ENCODE data around the gene TMSB15C. TPM values are rescaled to one million over a fixed set of nuclear protein-coding genes. Genes with fewer than 3 reads are reported as not detected.
"Not testable (repeated sequence)": the region's sequence is repeated elsewhere in the genome, so short reads cannot be mapped to it uniquely, and the experiment has no call there.

TMSB15C gene
- total RNA-seq, 4 donors from 2014 or later = 0.55 to 2.2 TPM; not detected in 2

DNA sequence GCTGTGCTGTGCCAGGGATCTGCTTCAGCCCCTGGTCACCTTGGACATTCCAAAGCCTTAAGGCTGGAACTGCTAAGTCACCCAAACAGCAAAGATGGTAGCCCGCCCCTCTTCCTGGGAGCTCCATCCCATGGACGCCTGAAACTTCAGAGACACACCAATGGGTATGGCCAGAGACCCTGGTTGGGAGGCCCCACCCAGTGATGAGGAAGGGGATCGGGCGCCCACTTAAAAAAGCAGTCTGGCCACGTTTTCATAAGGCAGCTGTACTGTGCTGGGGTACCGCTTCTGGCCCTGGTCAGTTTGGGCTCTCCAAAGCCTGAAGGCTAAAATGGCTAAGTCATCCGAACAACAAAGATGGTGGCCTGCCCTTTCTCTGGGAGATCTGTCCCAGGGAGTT is 9.4 kb upstream of the TMSB15C start:
- Histone ChIP-seq H3K27ac (no peak overlapping the region), H3K36me3 (no peaks in the 10 kb centered on the region), H3K4me3 (no peak overlapping the region), H3K9me3 (no peaks in the 10 kb centered on the region), H3K27me3 (no peaks in the 10 kb centered on the region), H3K4me1 (no peaks in the 10 kb centered on the region)
- DNase-seq = no peak
- no peak for TF ChIP-seq POLR2AphosphoS5 (IDR thresholded peaks at IDR 0.05)
- TF ChIP-seq POLR2A (IDR thresholded peaks at IDR 0.05) = no peak
- TF ChIP-seq CTCF (IDR thresholded peaks at IDR 0.05) = no peak
- TF ChIP-seq EP300 (IDR thresholded peaks at IDR 0.05; ENCODE audit: low read depth) = no peak
- intact Hi-C loops (cut with DNase I; ENCODE audit: low total_unique reads) (no loop called here), in situ Hi-C loops (cut with MboI; ENCODE audit: low pct_ligation_motif_present in 1 of 4, low pct_unique_long_range_greater_than_20kb in 1 of 4, low sequenced_read_pairs in 3 of 4) (no loop called here)
- 87% methylated on average over 7 of the region's 7 CpGs; no CpG with 5 or more reads in 1 of the 2 donors for WGBS, 2 donors (ENCODE audit: low coverage in 1 of 2)

DNA sequence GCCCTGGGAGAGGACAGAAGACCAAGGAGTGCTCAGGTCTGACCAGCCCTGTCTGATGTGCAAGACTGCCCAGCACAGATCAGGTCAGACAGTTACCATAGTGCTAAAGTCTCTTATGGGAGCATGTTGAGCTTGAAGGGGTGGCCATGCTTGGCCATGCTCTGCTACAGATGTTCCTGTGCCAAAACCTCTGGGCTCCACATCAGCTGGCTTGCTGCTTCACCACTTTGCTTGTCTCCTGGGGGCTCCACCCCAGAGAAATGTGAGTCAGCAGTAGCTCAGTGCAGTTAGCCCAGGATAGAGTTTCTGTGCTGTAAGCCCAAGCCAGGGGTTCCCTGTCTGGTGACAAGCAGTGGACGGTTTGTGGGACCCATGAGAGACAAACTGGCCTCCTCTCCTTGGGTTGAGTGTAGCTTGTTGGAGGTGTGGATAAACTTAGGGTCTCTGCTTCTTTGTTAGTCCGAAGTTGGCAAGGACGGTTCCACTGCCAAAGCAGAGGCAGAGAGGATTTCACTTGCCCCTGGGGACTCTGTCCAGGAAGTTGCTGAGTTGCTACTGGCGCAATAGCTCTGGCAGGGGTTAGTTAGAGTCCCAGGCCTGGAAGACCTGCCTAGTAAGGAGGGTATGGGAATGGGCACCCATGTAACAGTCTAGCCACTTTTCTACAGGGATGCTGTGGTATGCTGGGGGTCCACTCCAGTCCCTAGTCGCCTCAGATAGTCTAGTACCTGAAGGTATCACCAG is 8.7 kb upstream of the TMSB15C start:
- Histone ChIP-seq H3K4me3 (no peak overlapping the region), H3K27ac (no peak overlapping the region), H3K9me3 (no peaks in the 10 kb centered on the region), H3K27me3 (no peaks in the 10 kb centered on the region), H3K4me1 (no peaks in the 10 kb centered on the region), H3K36me3 (no peaks in the 10 kb centered on the region)
- intact Hi-C loops (cut with DNase I; ENCODE audit: low total_unique reads) (no loop called here), in situ Hi-C loops (cut with MboI; ENCODE audit: low pct_ligation_motif_present in 1 of 4, low pct_unique_long_range_greater_than_20kb in 1 of 4, low sequenced_read_pairs in 3 of 4) (no loop called here)
- DNase-seq = no peak
- WGBS, 2 donors (ENCODE audit: low coverage in 1 of 2) = 71% methylated on average over 5 of the region's 5 CpGs; no CpG with 5 or more reads in 1 of the 2 donors
- no peak for TF ChIP-seq CTCF (IDR thresholded peaks at IDR 0.05)
- TF ChIP-seq EP300 (IDR thresholded peaks at IDR 0.05; ENCODE audit: low read depth) = no peak
- TF ChIP-seq POLR2A (IDR thresholded peaks at IDR 0.05) = no peak
- TF ChIP-seq POLR2AphosphoS5 (IDR thresholded peaks at IDR 0.05) = no peak

DNA sequence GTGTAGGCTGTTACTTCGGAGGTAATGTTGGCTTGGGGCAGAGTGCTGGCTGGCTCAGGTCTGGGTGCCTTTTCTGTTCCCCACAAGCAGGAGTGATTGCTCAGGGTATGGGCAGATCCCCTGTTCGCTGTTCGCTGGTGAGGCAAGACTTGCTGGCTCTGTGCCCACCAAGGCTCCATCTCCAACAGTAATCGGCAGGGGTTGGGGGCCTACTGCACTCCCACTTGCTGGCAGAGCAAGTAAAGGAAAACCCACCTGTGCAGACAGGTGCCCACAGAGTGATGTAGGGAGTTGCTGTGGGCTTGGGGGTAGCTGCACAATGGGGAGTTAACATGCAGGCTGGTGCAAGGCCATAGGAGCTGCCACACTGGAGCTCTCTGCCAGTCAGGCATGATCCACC is 8.0 kb upstream of the TMSB15C start:
- 72% methylated on average over 3 of the region's 4 CpGs; no CpG with 5 or more reads in 1 of the 2 donors for WGBS, 2 donors (ENCODE audit: low coverage in 1 of 2)
- in situ Hi-C loops (cut with MboI; ENCODE audit: low pct_ligation_motif_present in 1 of 4, low pct_unique_long_range_greater_than_20kb in 1 of 4, low sequenced_read_pairs in 3 of 4) = no loop called here
- no peak for DNase-seq
- no peak for TF ChIP-seq EP300 (IDR thresholded peaks at IDR 0.05; ENCODE audit: low read depth)
- no peak for TF ChIP-seq POLR2A (IDR thresholded peaks at IDR 0.05)
- TF ChIP-seq POLR2AphosphoS5 (IDR thresholded peaks at IDR 0.05) = no peak
- TF ChIP-seq CTCF (IDR thresholded peaks at IDR 0.05) = no peak
- H3K4me3 ChIP-seq = no peak overlapping the region
- no peaks in the 10 kb centered on the region for H3K27me3 ChIP-seq
- no peak overlapping the region for H3K27ac ChIP-seq
- H3K36me3 ChIP-seq = no peaks in the 10 kb centered on the region
- intact Hi-C loops (cut with DNase I; ENCODE audit: low total_unique reads) = no loop called here
- H3K4me1 ChIP-seq = no peaks in the 10 kb centered on the region
- H3K9me3 ChIP-seq = no peaks in the 10 kb centered on the region

- H3K4me3 ChIP-seq; H3K4me1 ChIP-seq; intact Hi-C loops (cut with DNase I; ENCODE audit: low total_unique reads); H3K27ac ChIP-seq; DNase-seq; H3K36me3 ChIP-seq; H3K9me3 ChIP-seq; H3K27me3 ChIP-seq; in situ Hi-C loops (cut with MboI; ENCODE audit: low pct_ligation_motif_present in 1 of 4, low pct_unique_long_range_greater_than_20kb in 1 of 4, low sequenced_read_pairs in 3 of 4): not testable (repeated sequence)
- WGBS, 2 donors (ENCODE audit: low coverage in 1 of 2) = no CpG with 5 or more reads among the region's 6 CpGs
Measured at GRCh38 chrX:104077854-104078253, 1.8 kb upstream of the TMSB15C start.

DNA sequence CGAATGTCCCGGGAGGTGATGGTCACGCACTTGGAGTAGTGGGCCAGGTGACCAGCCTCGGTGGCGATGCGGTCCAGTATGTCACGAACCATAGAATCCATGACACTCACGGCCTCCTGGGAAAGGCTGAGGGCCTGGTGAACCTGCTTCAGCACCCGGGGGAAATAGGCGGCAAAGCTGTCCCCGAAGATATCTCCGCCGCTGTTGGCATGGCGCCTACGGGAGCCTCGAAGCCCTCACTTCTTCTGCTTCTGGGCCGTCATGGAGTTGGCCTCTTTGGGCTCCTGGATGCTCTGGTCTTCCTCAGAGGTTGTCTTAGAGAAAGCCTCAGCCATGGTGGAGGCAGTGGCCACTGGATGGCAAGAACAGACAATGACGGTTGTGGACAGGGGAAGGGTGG is 13.4 kb downstream of the TMSB15C start:
- H3K4me1 ChIP-seq; H3K9me3 ChIP-seq; H3K27me3 ChIP-seq; H3K4me3 ChIP-seq; in situ Hi-C loops (cut with MboI; ENCODE audit: low pct_ligation_motif_present in 1 of 4, low pct_unique_long_range_greater_than_20kb in 1 of 4, low sequenced_read_pairs in 3 of 4); H3K27ac ChIP-seq; intact Hi-C loops (cut with DNase I; ENCODE audit: low total_unique reads); H3K36me3 ChIP-seq; DNase-seq: not testable (repeated sequence)
- 90% methylated on average over 2 of the region's 18 CpGs; no CpG with 5 or more reads in 1 of the 2 donors for WGBS, 2 donors (ENCODE audit: low coverage in 1 of 2)

DNA sequence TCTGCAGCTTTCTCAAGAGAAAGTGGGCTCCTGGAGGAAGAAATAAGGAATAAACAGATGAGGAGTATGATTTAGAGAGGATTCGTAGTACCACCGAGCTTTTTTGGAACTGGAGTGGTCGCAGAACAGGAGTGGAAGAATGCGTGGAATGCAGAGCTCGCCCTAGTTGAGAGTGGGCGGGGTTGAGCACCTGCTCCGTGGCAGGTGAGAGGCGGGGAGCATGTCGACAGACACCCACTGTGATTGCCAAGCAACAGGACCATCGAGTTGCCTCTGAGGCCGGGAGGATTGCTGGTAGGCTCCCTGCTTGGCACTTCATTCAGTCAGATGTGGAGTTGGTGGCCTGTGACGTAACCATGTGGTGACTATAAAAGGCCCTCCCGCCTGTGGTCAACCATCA is 21.1 kb downstream of the TMSB15C start:
- WGBS, 2 donors (ENCODE audit: low coverage in 1 of 2) = no CpG with 5 or more reads among the region's 13 CpGs
- H3K9me3 ChIP-seq; DNase-seq; H3K36me3 ChIP-seq; in situ Hi-C loops (cut with MboI; ENCODE audit: low pct_ligation_motif_present in 1 of 4, low pct_unique_long_range_greater_than_20kb in 1 of 4, low sequenced_read_pairs in 3 of 4); H3K27ac ChIP-seq; H3K4me3 ChIP-seq; H3K27me3 ChIP-seq; H3K4me1 ChIP-seq; intact Hi-C loops (cut with DNase I; ENCODE audit: low total_unique reads): not testable (repeated sequence)

Data from transverse colon (tissue), 4 donors.